ENCODE measurements around the gene ROCK2.

ROCK2 gene

GRCh38 chr2:11344342-11344955 is at the start of gene ROCK2:
ROCK2 (minus strand) TSS chr2:11344636; CDS start chr2:11344136, 500 bp downstream.
- TF ChIP-seq CTCF (IDR thresholded peaks at IDR 0.05): no peak
- Histone ChIP-seq H3K27ac (peak within 1 kb of the TSS; percentile 96), H3K4me3 (peak within 1 kb of the TSS; percentile 94)
- DNase-seq (ENCODE audit: low spot score): peak; percentile 89

GRCh38 chr2:11393711-11394236 is 49.3 kb upstream of the ROCK2 start:
- Histone ChIP-seq H3K27ac (peak overlapping the region; percentile 34 to 75), H3K4me3 (peak overlapping the region; percentile 41)
- TF ChIP-seq CTCF (IDR thresholded peaks at IDR 0.05): no peak
- DNase-seq (ENCODE audit: low spot score): no peak

GRCh38 chr2:11391942-11392266 is 47.5 kb upstream of the ROCK2 start:
- H3K4me3 ChIP-seq: no peak overlapping the region
- H3K27ac ChIP-seq: peak overlapping the region in 1 of 2 donors; percentile 67
- no peak for DNase-seq (ENCODE audit: low spot score)
- no peak for TF ChIP-seq CTCF (IDR thresholded peaks at IDR 0.05)

- Histone ChIP-seq H3K27ac (peak overlapping the region in 1 of 2 donors; percentile 74), H3K4me3 (no peak overlapping the region)
- no peak for DNase-seq (ENCODE audit: low spot score)
- no peak for TF ChIP-seq CTCF (IDR thresholded peaks at IDR 0.05)
Observed at GRCh38 chr2:11390399-11390658, 45.9 kb upstream of the ROCK2 start.

GRCh38 chr2:11389551-11390398 is 45.3 kb upstream of the ROCK2 start:
- Histone ChIP-seq H3K4me3 (no peak overlapping the region), H3K27ac (peak overlapping the region; percentile 30 to 74)
- no peak for TF ChIP-seq CTCF (IDR thresholded peaks at IDR 0.05)
- DNase-seq (ENCODE audit: low spot score): no peak

GRCh38 chr2:11389052-11389420 is 44.6 kb upstream of the ROCK2 start:
- no peak for TF ChIP-seq CTCF (IDR thresholded peaks at IDR 0.05)
- no peak overlapping the region for H3K4me3 ChIP-seq
- no peak for DNase-seq (ENCODE audit: low spot score)
- H3K27ac ChIP-seq: peak overlapping the region; percentile 30 to 74

Data from coronary artery (tissue), 2 donors.